SK-N-SH (cell line): ENCODE results near the gene DCP1B.

Experiments used
- CHD2 ChIP-seq: fragments of 150-350 bp; IDR thresholded peaks from 2 replicates; pipeline ENCODE4 v1.6.1; 2018; ENCODE audit warnings: low read length; ENCODE audit not compliant: partially characterized antibody
- CTCF ChIP-seq: fragments of 200-600 bp; sonication (generic); IDR thresholded peaks from 2 replicates; pipeline ENCODE4 v1.6.1; 2017; ENCODE audit warnings: antibody characterized with exemption, mild to moderate bottlenecking, moderate library complexity
- EP300 ChIP-seq, 2 experiments: IDR thresholded peaks; 2 replicates each; pipeline versions ENCODE4 v1.4.0 to v1.6.1; 2012; ENCODE audit warnings: borderline replicate concordance in 1 of 2, low read depth in 1 of 2, low read length in 1 of 2
- EZH2phosphoT487 ChIP-seq: fragments of 200-600 bp; sonication (generic); IDR thresholded peaks from 2 replicates; pipeline ENCODE4 v1.6.1; 2017; ENCODE audit warnings: low read depth, mixed run types, mild to moderate bottlenecking, antibody characterized with exemption, moderate library complexity, borderline replicate concordance
- FOXM1 ChIP-seq: IDR thresholded peaks from 2 replicates; pipeline ENCODE4 v1.4.0; 2012; ENCODE audit warnings: low read depth, mild to moderate bottlenecking
- JUND ChIP-seq: IDR thresholded peaks from 2 replicates; pipeline ENCODE4 v1.4.0; 2012
- MAX ChIP-seq: IDR thresholded peaks from 2 replicates; pipeline ENCODE4 v1.4.0; 2012; ENCODE audit warnings: low read depth
- NFIC ChIP-seq: IDR thresholded peaks from 2 replicates; pipeline ENCODE4 v1.4.0; 2012; ENCODE audit warnings: borderline replicate concordance
- POLR2AphosphoS5 ChIP-seq: IDR thresholded peaks from 2 replicates; pipeline ENCODE4 v1.6.1; 2012; ENCODE audit warnings: low read depth, low read length
- RAD21 ChIP-seq: IDR thresholded peaks from 2 replicates; pipeline ENCODE4 v1.6.1; 2012; ENCODE audit warnings: mild to moderate bottlenecking, low read length
- REST ChIP-seq: IDR thresholded peaks from 2 replicates; pipeline ENCODE4 v1.6.1; 2012; ENCODE audit warnings: mild to moderate bottlenecking, low read depth, low read length, moderate library complexity
- TAF1 ChIP-seq: IDR thresholded peaks from 2 replicates; pipeline ENCODE4 v1.6.1; 2012; ENCODE audit warnings: low read depth, mild to moderate bottlenecking, low read length, moderate library complexity, borderline replicate concordance
- TCF12 ChIP-seq: IDR thresholded peaks from 2 replicates; pipeline ENCODE4 v1.4.0; 2012

- no peak for TF ChIP-seq REST
- no peak for TF ChIP-seq EZH2phosphoT487
- 0 out of 2 replicates have a peak, but pooled peaks have one; percentile 19 for TF ChIP-seq TAF1
- TF ChIP-seq CTCF: no peak
- TF ChIP-seq NFIC: peak; percentile 79
- TF ChIP-seq CHD2: peak; percentile 53
- TF ChIP-seq RAD21: peak; percentile 29; the same call in 1 of the 2 replicates
- peak; percentile 51; the same call in 1 of the 2 replicates for TF ChIP-seq POLR2AphosphoS5
- no peak for TF ChIP-seq JUND
- TF ChIP-seq EP300 (IDR thresholded peaks at IDR 0.05; ENCODE audit: borderline replicate concordance in 1 of 2, low read depth in 1 of 2, low read length in 1 of 2): peak; percentile 30 to 71; a peak in 3 of 4 replicates
- TF ChIP-seq MAX: peak; percentile 90
- no peak for TF ChIP-seq FOXM1
- peak; percentile 94 for TF ChIP-seq TCF12
Observed at GRCh38 chr12:1932264-1932777, 71.9 kb downstream of the DCP1B start.
